Activated CD4-positive, alpha-beta T cell treated with anti-CD3 and anti-CD28 coated beads, Interleukin-2, Interleukin-6, amounts not matched to agents 100 ng/mL and 50 ng/mL, durations not matched to agents 16 hours and 8 hours (primary cell): ENCODE data around the gene CLDN24.
"Not testable (repeated sequence)": the region's sequence is repeated elsewhere in the genome, so short reads cannot be mapped to it uniquely, and the experiment has no call there.

Source experiments
- DNase-seq: peaks from one replicate; pipeline ENCODE4 v3.0.0-alpha.2; 2020

CLDN24 gene

DNA sequence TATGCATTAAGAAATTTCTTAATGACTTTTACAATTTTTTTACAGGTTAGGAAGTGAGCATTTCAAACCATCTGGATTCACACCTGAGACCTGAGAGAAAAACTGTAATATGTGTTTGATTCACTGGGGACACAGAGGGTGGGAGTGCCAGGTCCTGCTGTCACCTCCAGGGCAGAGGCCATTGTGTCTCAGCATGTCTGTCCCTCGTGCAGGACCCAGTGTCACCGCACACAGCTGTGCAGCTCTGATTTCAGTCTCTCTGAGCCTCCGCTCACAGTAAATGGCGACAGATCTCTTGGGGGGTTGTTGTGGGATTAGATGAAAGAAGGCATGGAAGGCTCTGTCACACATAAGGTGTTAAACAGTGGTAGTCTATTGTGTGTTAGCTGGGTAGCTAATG is 23.0 kb upstream of the CLDN24 start:
- DNase-seq = no peak

- no peak for DNase-seq
Measured at GRCh38 chr4:183344523-183345255, 22.5 kb upstream of the CLDN24 start.

DNA sequence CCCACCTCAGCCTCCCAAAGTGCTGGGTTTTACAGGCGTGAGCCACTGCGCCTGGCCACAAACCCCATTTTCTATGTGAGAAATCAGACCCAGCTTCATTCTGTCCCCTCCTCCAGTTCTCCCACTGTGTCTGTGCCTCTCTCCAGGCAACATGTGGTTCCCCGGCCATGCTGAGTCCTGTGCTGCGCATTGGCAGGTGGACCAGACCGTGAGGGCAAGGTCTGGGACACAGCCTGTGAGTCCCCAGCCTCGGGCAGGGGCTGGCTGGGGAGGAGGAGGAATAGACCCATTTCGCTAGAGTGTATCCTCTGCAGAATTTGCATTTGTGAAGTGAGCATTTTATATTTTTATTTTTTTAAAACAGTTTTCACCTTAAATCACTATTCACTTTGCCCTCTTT is 21.5 kb upstream of the CLDN24 start:
- DNase-seq = no peak

DNA sequence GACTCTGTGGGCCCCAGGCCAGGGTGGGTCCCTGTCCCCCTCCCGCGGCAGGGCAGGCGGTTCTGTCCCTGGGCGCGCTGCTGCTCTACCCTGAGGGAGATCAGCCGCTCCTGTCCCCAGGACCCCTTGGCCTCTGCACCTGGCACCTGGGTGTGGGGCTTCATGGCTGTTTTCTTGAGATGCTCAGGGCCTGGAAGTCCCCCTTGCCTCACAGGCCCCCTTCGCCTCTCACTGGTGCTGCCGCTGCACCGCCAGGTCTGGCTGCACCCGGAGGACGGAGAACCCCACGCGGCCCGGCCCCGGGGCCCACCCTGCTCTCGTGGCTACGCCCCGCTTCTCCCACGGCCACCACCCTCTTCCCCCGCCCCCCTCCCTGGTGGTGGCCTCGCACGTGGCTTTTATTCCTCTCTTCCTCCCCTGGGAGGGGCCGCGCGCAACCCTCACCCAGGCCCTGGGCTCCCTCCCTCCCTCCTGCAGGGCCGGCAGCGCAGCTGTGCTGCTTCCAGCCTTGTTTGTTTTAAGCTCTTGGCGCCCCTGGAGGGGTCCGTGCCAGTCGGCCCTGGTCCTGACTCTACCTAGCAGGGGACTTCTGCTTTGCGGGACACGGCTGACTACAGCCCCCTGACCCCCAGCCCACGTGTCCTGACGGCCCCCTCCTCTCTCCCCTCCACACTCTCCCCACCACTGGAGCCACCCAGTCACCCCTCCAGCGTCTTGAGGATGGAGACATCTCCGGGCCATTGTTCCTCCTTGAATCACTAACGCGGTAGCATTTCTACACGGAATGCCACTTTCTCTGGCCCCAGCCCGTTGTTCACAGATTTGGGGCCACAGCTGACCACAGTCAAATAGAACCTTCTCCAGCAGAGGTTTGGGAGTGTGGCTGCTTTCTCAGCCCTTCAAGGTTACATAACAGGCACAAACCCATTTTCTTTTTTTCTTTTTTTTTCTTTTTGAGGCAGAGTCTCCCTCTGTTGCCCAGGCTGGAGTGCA is 20.6 kb upstream of the CLDN24 start:
- no peak for DNase-seq

DNA sequence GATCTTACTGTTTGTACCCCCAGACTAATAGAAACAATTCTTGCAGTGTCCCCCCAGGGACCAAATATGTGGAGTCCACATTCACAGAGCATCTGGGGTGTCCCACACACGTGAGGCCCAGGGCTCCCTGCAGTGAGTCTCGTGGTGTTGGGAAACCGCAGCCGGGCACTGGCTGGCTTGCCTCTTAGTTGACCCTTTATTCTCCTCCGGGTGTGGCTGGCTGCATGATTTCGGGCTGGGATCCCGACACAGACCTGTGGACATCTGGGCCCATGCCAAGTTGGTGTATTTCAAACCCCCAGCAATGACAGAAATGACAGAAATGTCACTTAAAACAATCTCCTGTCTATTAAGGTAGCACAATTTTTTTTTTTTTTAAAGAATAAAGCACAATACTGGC is 15.6 kb upstream of the CLDN24 start:
- no peak for DNase-seq

DNA sequence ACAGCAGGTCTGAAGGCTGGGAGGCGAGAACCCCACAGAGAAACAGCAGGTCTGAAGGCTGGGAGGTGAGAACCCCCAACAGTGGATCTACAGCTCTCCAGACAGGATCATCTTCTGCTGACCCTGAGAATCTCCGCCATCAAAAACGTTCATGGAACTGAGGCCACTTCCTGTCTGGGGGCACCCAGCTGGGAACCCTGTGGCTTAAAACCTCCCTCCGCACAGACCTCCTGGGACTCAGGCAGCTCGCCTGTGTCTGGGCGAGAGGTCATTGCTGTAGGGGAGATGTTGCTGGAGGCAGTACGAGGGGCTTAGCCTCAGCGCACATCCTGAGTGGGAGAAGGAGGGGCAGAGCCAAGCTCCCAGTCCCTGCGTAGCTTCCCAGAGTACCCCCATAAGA is 15.1 kb upstream of the CLDN24 start:
- DNase-seq = no peak

GRCh38 chr4:183335369-183335940 is 13.2 kb upstream of the CLDN24 start:
- DNase-seq = peak; percentile 34

DNA sequence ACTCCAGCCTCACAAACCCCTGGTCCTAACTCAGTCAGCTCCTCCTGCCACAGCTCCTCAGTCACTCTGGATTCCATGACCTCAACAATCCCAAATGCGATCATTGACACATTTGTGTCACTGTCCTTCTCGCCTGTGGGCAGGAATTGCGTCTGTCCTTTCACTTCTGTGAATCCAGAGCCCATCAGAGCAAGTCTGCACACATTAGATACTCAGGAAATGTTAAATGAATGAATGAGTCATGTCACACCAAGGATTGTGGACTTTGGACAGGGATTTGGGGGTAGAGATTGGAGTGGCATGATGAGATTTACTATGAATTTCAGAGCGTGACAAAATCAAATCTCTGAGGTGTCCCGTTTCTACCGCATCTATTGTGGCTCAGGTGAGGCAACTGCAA is 11.8 kb upstream of the CLDN24 start:
- DNase-seq = no peak

GRCh38 chr4:183333202-183333601 is 11.0 kb upstream of the CLDN24 start:
- no peak for DNase-seq

GRCh38 chr4:183332447-183332846 is 10.2 kb upstream of the CLDN24 start:
- no peak for DNase-seq

DNA sequence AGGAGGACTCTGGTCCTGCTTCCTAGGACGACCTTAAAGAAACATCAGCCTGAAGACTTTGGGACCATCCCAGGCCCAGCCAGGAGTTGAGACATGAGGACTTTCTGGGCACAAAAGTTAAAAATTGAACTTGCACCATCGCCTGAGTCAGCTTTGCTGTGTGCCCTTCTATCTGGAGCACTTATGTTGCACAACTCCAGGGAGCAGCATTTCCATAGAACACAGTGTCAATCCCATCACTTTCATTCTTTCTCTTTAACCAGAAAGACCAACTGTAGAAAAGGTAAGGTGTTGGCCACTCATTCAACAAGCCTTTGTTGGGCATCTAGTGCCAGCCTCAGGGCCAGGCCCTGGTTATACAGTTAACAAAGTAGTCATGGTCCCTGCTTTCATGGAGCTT is 8.6 kb upstream of the CLDN24 start:
- no peak for DNase-seq

DNA sequence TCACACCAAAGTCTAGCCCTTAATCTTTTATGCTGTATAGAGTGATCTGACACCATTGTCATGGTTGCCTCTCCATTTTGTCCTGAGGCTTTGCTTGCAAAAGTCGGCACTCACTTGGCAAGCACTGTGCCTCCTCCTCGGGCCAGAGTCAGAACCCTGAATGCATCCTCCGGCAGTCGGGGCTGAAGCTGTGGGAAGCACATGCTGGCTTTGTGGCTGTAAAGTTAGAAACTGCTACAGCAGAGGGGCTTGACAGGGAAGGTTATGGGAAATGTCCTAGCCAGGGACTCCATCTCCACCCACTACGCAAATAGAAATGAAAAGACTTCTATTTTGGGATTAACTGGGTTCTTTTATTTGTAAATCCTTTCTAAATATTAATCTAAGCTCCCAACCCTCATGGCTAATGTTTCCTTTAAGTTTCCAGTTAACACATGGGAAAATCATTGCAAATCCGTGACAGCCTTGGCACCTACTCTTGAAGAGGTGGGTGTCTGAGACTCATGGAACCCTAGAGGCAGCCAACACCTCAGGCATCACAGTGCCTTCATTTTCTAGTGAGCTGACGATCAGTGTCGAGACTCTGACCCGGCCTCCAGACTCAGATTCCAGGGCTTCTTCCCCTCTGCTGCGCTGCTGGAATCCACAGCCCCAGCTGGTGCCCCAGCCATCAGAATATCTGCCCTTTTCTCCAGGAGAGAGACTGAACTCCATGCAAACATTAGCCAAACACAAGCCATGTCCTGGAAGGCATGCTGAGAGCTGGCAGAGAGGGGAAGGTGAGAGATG is 7.9 kb upstream of the CLDN24 start:
- no peak for DNase-seq

GRCh38 chr4:183329244-183329643 is 7.0 kb upstream of the CLDN24 start:
- DNase-seq = no peak

- no peak for DNase-seq
Measured at GRCh38 chr4:183328832-183329231, 6.6 kb upstream of the CLDN24 start.

DNA sequence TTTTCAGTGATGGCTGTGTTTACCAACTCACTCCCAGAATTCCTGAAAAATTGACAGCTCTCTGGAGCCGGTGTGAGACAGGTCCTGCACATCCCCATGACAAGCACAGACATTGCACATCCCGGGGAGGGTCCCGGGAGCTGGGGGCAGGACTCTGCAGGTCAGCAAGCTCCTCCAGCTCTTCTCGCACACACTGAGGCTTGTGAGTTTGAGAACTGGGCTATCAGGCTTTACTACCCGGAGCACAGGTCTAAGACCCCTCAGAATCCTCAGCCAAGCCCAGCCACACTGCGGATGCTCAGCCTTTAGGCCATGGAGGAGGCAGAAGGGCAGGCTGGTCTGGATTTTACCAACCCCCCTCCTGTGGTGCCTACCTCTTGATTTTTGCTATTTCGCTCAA is 5.6 kb upstream of the CLDN24 start:
- DNase-seq = no peak

GRCh38 chr4:183326853-183327252 is 4.6 kb upstream of the CLDN24 start:
- no peak for DNase-seq

DNA sequence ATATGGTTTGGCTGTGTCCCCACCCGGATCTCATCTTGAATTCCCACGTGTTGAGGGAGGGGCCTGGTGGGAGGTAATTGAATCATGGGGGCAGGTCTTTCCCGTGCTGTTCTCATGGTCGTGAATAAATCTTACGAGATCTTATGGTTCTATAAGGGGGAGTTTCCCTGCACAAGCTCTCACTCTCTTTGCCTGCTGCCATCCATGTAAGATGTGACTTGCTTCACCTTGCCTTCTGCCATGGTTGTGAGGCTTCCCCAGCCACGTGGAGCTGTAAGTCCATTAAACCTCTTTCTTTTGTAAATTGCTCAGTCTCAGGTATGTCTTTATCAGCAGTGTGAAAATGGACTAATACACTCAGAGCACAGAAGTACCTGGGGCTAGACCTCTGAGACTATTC is 4.2 kb upstream of the CLDN24 start:
- DNase-seq = not testable (repeated sequence)

DNA sequence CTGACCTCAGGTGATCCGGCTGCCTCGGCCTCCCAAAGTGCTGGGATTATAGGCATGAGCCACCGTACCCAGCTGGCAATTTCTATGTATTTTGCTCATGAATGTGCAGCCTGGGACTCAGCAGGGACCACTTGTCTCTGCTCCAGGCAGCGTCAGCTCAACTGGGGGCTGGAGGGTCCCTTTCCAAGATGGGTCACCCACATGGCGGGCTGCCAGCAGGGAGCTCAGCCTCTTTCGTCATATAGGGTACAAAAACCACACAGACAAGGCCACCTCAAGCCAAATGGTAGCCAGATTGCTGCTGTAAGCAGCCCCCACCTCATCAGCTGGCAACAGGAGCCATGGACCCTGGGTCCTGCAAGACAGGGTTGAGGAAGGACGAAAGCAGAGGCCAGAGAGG is 2.4 kb upstream of the CLDN24 start:
- DNase-seq = no peak

DNA sequence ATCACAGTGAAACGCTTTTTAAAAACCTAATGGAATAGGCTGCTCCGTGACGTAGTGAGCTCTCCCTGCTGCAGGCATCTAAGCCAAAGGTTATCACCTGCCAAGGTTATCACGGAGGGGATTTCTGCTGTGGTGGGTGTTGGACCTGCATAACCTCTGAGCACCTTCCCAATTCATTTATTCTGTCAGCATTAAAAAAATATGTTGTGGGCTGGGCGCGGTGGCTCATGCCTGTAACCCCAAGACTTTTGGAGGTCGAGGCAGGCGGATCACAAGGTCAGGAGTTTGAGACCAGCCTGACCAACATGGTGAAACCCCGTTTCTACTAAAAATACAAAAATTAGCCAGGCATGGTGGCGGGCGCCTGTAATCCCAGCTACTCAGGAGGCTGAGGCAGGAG is 1.8 kb upstream of the CLDN24 start:
- DNase-seq = not testable (repeated sequence)

- DNase-seq = no peak
Measured at GRCh38 chr4:183323295-183323694, 1.1 kb upstream of the CLDN24 start.

DNA sequence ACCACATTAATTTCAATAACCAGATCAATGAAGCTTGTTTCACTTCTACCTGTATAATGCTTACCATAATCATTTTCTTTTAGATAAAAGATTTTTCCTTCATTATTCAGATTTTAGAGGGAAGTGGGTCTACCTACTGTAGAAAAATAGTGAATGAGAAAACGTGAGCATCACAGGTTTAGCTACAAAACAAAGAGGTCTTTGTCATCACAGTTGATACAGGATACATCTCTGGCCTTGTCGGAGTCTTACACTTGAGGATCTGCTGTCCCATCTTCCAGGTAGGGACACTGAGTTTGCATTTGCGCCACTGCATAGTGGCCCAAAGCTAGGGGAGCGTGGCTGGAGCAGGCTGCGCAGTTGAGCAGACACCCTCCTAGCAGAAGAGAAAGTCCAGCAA is 710 bp downstream of the CLDN24 start:
- DNase-seq = no peak

- DNase-seq = no peak
Measured at GRCh38 chr4:183321079-183321478, 1.1 kb downstream of the CLDN24 start.
